ENCODE data around the gene ARTN. TPM values are rescaled to one million over a fixed set of nuclear protein-coding genes. Genes with fewer than 3 reads are reported as not detected.

The ARTN gene
- total RNA-seq, 1 donor from 2014 or later = 1.6 TPM

DNA sequence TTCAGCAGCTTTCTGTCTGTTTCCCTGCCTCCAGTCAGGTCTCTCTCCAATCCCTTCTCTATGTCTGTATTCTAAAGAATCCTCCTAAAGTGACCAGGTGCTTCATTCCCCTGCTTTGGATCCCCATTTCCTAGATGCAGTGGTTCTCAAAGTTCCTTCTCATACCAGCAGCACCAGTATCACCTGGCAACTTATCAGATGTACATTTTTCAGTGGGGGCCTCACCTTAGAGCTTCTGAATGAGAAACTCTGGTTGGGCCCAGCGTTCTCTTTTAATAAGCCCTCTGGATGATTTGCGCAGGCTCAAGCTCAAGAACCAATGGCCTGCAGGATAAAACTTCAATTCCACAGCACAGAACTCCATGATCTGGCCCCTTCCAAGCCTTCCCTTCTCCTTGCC, 25.4 kb upstream of the ARTN start:
- Mint-ChIP-seq H3K4me1 (peaks cover 10% of the 10 kb centered on the region), H3K4me3 (no peak overlapping the region), H3K27ac (no peak overlapping the region), H3K9me3 (no peaks in the 10 kb centered on the region), H3K27me3 (ENCODE audit: low read depth) (peaks cover 4% of the 10 kb centered on the region), H3K36me3 (no peaks in the 10 kb centered on the region)
- TF ChIP-seq, protein P1, sequence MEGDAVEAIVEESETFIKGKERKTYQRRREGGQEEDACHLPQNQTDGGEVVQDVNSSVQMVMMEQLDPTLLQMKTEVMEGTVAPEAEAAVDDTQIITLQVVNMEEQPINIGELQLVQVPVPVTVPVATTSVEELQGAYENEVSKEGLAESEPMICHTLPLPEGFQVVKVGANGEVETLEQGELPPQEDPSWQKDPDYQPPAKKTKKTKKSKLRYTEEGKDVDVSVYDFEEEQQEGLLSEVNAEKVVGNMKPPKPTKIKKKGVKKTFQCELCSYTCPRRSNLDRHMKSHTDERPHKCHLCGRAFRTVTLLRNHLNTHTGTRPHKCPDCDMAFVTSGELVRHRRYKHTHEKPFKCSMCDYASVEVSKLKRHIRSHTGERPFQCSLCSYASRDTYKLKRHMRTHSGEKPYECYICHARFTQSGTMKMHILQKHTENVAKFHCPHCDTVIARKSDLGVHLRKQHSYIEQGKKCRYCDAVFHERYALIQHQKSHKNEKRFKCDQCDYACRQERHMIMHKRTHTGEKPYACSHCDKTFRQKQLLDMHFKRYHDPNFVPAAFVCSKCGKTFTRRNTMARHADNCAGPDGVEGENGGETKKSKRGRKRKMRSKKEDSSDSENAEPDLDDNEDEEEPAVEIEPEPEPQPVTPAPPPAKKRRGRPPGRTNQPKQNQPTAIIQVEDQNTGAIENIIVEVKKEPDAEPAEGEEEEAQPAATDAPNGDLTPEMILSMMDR (IDR thresholded peaks at IDR 0.05; ENCODE audit: unreplicated experiment) = no peak
- DNase-seq (ENCODE audit: low spot score in 2 of 2, unreplicated experiment in 2 of 2) = no peak

DNA sequence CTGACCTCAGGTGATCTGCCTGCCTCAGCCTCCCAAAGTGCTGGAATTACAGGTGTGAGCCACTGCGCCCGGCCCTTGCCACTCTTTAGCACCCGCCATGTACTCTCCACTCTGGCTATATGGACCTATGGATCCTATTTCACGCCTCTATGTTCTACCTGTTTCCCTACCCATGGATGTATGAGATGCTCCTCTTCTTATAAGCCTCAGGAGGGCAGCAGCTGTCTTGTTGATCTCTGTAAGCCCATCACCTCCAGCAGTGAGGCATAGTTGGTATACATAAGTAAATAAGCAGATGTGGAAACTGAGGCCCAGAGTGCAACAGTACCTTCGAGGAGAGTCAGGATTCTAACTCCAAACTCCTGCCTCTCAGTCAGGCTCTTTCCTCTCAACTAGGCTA, 24.7 kb upstream of the ARTN start:
- peaks cover 4% of the 10 kb centered on the region for H3K27me3 Mint-ChIP-seq (ENCODE audit: low read depth)
- H3K9me3 Mint-ChIP-seq = no peaks in the 10 kb centered on the region
- H3K4me1 Mint-ChIP-seq = peaks cover 13% of the 10 kb centered on the region
- H3K27ac Mint-ChIP-seq = no peak overlapping the region
- H3K4me3 Mint-ChIP-seq = no peak overlapping the region
- no peak for DNase-seq (ENCODE audit: low spot score in 2 of 2, unreplicated experiment in 2 of 2)
- TF ChIP-seq, protein P1 (IDR thresholded peaks at IDR 0.05; ENCODE audit: unreplicated experiment) = no peak
- no peaks in the 10 kb centered on the region for H3K36me3 Mint-ChIP-seq

DNA sequence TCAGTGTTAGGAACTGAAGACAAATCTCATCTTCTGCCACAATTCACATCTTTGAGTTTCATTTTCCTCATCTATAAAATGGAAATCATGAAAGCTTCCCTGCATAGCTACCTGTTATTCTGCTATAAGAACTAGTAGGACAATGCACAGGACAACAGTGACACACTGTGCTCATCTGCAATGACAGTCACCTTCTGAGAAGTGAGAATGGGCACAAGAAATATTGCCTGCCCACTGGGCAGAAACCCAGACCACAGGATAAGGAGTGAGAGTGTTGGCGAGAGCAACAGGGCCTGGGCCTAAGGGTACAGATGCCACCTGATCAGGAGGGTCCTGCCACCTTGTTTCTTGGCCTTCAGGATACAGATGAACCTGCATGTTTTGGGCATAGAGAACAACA, 23.3 kb upstream of the ARTN start:
- no peaks in the 10 kb centered on the region for H3K36me3 Mint-ChIP-seq
- no peak overlapping the region for H3K27ac Mint-ChIP-seq
- peaks cover 3% of the 10 kb centered on the region for H3K27me3 Mint-ChIP-seq (ENCODE audit: low read depth)
- no peak for DNase-seq (ENCODE audit: low spot score in 2 of 2, unreplicated experiment in 2 of 2)
- H3K4me1 Mint-ChIP-seq = peaks cover 13% of the 10 kb centered on the region
- H3K4me3 Mint-ChIP-seq = no peak overlapping the region
- no peaks in the 10 kb centered on the region for H3K9me3 Mint-ChIP-seq
- TF ChIP-seq, protein P1 (IDR thresholded peaks at IDR 0.05; ENCODE audit: unreplicated experiment) = no peak

DNA sequence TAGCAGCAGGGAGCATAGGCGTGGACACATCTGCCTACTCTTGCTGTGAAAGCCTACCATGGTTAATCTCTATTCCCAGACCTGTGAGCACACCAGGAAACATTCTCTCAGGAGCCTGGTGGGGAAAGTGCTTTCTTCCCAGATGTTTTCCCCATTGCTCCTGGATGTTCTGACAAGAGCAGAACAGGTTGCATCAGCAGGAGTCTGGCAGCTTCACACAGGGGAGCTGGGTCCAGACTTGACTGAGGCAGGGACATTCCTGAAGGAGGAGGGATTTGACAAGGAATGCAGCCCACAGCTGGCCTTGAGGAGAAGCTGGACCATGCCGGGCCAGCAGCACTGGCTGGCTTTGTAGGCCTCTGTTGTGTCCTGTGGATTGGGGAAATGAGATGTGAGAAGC, 21.0 kb upstream of the ARTN start:
- Mint-ChIP-seq H3K4me1 (peaks cover 13% of the 10 kb centered on the region), H3K36me3 (no peaks in the 10 kb centered on the region), H3K9me3 (no peaks in the 10 kb centered on the region), H3K27ac (peak overlapping the region; percentile 17), H3K4me3 (no peak overlapping the region), H3K27me3 (ENCODE audit: low read depth) (no peaks in the 10 kb centered on the region)
- DNase-seq (ENCODE audit: low spot score in 2 of 2, unreplicated experiment in 2 of 2) = no peak
- TF ChIP-seq, protein P1 (IDR thresholded peaks at IDR 0.05; ENCODE audit: unreplicated experiment) = no peak

DNA sequence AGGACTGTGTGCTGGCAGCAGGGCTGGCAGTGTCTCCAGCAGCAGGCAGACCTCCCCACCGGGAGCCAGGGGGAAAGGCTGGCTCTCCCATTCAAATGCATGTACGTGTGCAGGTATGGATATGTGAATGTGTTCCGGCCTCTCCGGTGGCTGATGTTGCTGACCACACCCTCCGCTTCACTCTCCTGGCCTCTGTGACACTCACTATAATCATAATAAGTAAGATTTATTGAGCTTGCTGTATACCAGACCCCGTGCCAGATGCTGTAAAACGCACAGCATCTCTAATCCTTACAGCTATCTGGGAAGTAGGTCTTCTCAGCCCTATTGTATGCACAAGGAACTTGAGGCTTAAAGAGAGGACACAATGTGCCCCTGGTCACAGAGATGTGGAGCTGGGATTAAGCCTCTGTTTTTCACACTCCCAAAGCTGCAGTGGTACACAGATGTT, 20.5 kb upstream of the ARTN start:
- H3K4me3 Mint-ChIP-seq = no peak overlapping the region
- peaks cover 13% of the 10 kb centered on the region for H3K4me1 Mint-ChIP-seq
- H3K27me3 Mint-ChIP-seq (ENCODE audit: low read depth) = no peaks in the 10 kb centered on the region
- DNase-seq (ENCODE audit: low spot score in 2 of 2, unreplicated experiment in 2 of 2) = no peak
- no peaks in the 10 kb centered on the region for H3K9me3 Mint-ChIP-seq
- peak overlapping the region; percentile 17 for H3K27ac Mint-ChIP-seq
- TF ChIP-seq, protein P1 (IDR thresholded peaks at IDR 0.05; ENCODE audit: unreplicated experiment) = no peak
- no peaks in the 10 kb centered on the region for H3K36me3 Mint-ChIP-seq
